Glutamatergic neuron (in vitro differentiated cells): ENCODE data around the gene CELA2B. TPM values are rescaled to one million over a fixed set of nuclear protein-coding genes. Genes with fewer than 3 reads are reported as not detected.

Experiments used
- DNase-seq: peaks from one replicate; pipeline ENCODE4 v3.0.0; 2022
- H3K27ac Mint-ChIP-seq: one replicate; pipeline ENCODE4 v1.8.0; 2020; ENCODE audit warnings: mild to moderate bottlenecking, mixed read lengths, inconsistent platforms; ENCODE audit not compliant: unreplicated experiment
- H3K27me3 Mint-ChIP-seq: one replicate; pipeline ENCODE4 v1.8.0; 2020; ENCODE audit warnings: mild to moderate bottlenecking, moderate library complexity, mixed read lengths, inconsistent platforms; ENCODE audit not compliant: unreplicated experiment
- H3K36me3 Mint-ChIP-seq: one replicate; pipeline ENCODE4 v1.8.0; 2020; ENCODE audit warnings: mild to moderate bottlenecking, mixed read lengths, inconsistent platforms; ENCODE audit not compliant: unreplicated experiment
- H3K4me1 Mint-ChIP-seq: one replicate; pipeline ENCODE4 v1.8.0; 2020; ENCODE audit warnings: mild to moderate bottlenecking, low read depth, mixed read lengths, inconsistent platforms; ENCODE audit not compliant: unreplicated experiment
- H3K4me3 Mint-ChIP-seq: one replicate; pipeline ENCODE4 v1.8.0; 2020; ENCODE audit warnings: mild to moderate bottlenecking, mixed read lengths, inconsistent platforms; ENCODE audit not compliant: unreplicated experiment
- H3K9me3 Mint-ChIP-seq: one replicate; pipeline ENCODE4 v1.8.0; 2020; ENCODE audit warnings: mild to moderate bottlenecking, moderate library complexity, mixed read lengths, inconsistent platforms; ENCODE audit not compliant: unreplicated experiment
- total RNA-seq: library from RNA; stranded (reverse); fragmentation: NEBNext Ultra II Directional; extraction: Animal tissue kit (Norgen Biotek cat#: 25700); gene quantifications from one replicate; pipeline ENCODE4 v1.2.1, GENCODE V29; 2021; ENCODE audit not compliant: unreplicated experiment
- TF ChIP-seq, protein P1 (sequence below): fragments of 200-600 bp; sonication (generic); IDR thresholded peaks from one replicate; pipeline ENCODE4 v1.5.0; 2021; ENCODE audit not compliant: partially characterized antibody, unreplicated experiment

The CELA2B gene
- total RNA-seq, 1 donor from 2014 or later, result not detected

DNA sequence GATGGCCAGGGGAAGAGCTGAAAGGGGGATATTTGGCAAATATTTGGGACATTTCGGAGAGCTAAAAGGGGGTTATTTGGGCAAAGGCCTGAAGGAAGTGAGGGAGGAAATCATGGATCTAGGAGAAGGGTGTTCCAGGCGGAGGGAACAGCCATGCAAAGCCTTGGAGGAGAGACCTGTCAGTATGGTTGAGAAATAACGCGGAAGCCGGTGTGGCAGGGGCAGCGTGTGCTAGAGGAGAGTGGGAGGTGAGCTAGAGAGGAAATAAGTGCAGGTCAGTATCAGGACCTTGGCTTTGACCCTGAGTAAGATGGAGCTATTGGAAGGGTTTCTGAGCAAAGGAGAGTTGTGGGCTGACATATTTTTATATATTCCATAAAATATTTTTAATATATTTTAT, 34.7 kb upstream of the CELA2B start:
- Mint-ChIP-seq H3K27ac (no peak overlapping the region), H3K4me1 (peaks cover 4% of the 10 kb centered on the region), H3K36me3 (no peaks in the 10 kb centered on the region), H3K27me3 (peaks cover 4% of the 10 kb centered on the region), H3K9me3 (peaks cover 5% of the 10 kb centered on the region), H3K4me3 (no peak overlapping the region)
- TF ChIP-seq, protein P1, sequence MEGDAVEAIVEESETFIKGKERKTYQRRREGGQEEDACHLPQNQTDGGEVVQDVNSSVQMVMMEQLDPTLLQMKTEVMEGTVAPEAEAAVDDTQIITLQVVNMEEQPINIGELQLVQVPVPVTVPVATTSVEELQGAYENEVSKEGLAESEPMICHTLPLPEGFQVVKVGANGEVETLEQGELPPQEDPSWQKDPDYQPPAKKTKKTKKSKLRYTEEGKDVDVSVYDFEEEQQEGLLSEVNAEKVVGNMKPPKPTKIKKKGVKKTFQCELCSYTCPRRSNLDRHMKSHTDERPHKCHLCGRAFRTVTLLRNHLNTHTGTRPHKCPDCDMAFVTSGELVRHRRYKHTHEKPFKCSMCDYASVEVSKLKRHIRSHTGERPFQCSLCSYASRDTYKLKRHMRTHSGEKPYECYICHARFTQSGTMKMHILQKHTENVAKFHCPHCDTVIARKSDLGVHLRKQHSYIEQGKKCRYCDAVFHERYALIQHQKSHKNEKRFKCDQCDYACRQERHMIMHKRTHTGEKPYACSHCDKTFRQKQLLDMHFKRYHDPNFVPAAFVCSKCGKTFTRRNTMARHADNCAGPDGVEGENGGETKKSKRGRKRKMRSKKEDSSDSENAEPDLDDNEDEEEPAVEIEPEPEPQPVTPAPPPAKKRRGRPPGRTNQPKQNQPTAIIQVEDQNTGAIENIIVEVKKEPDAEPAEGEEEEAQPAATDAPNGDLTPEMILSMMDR, result no peak
- DNase-seq, result no peak

DNA sequence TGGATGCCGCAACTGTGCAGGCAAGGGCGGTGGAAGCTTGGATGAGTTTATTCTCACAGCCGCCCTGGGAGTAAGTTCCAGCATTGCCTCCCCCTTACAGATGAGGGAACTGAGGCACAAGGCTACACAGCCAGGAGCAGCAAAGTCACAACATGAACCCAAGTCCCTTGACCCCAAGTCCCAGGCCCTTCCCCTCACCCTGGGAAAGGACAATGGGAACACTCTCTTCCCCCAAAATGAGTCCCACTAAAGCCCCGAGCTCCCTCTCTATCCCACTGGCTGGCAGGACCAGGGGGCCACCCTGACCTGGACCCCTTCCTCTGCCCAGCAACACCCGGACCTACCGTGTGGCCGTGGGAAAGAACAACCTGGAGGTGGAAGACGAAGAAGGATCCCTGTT, 33.8 kb upstream of the CELA2B start:
- peaks cover 4% of the 10 kb centered on the region for H3K4me1 Mint-ChIP-seq
- peaks cover 4% of the 10 kb centered on the region for H3K27me3 Mint-ChIP-seq
- no peaks in the 10 kb centered on the region for H3K36me3 Mint-ChIP-seq
- H3K27ac Mint-ChIP-seq, result no peak overlapping the region
- TF ChIP-seq, protein P1, result no peak
- no peak overlapping the region for H3K4me3 Mint-ChIP-seq
- peaks cover 5% of the 10 kb centered on the region for H3K9me3 Mint-ChIP-seq
- DNase-seq, result no peak

DNA sequence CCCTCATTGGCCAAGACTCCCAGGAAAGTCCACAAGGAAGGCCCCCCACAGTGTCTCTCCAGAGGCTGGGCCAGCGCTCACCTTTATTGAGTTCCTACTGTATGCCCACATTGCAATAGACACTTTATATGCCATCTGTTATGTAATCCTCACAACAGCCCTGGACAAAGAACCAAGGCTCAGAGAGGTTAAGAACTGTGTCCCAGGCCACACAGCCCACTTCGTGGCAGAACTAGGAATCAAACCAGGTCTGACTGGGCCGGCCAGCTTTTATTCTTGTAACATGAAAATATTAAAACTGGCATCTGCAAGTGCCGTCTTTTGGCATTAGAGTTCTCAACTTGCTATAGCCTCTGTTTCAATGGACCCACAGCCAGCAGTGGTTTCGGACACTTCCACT, 33.1 kb upstream of the CELA2B start:
- peaks cover 4% of the 10 kb centered on the region for H3K27me3 Mint-ChIP-seq
- no peak overlapping the region for H3K27ac Mint-ChIP-seq
- TF ChIP-seq, protein P1, result no peak
- peaks cover 4% of the 10 kb centered on the region for H3K4me1 Mint-ChIP-seq
- no peak for DNase-seq
- H3K36me3 Mint-ChIP-seq, result no peaks in the 10 kb centered on the region
- no peak overlapping the region for H3K4me3 Mint-ChIP-seq
- peaks cover 6% of the 10 kb centered on the region for H3K9me3 Mint-ChIP-seq

DNA sequence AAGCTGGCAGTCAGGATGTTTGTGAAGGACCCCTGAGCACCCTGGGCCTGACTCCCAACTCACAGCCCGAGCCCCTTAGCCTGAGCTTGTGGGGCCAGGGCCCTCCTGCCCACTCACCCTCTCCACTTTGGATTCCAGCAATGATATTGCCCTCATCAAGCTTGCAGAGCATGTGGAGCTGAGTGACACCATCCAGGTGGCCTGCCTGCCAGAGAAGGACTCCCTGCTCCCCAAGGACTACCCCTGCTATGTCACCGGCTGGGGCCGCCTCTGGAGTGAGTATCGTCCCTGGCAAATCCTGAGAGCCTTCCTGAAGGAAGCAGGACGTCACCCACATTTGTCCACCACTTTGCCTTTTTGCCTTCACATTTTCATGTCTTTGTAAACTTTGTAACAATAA, 32.6 kb upstream of the CELA2B start:
- TF ChIP-seq, protein P1, result no peak
- peaks cover 4% of the 10 kb centered on the region for H3K27me3 Mint-ChIP-seq
- H3K9me3 Mint-ChIP-seq, result peaks cover 6% of the 10 kb centered on the region
- no peak for DNase-seq
- no peak overlapping the region for H3K4me3 Mint-ChIP-seq
- peaks cover 4% of the 10 kb centered on the region for H3K4me1 Mint-ChIP-seq
- H3K27ac Mint-ChIP-seq, result no peak overlapping the region
- H3K36me3 Mint-ChIP-seq, result no peaks in the 10 kb centered on the region

DNA sequence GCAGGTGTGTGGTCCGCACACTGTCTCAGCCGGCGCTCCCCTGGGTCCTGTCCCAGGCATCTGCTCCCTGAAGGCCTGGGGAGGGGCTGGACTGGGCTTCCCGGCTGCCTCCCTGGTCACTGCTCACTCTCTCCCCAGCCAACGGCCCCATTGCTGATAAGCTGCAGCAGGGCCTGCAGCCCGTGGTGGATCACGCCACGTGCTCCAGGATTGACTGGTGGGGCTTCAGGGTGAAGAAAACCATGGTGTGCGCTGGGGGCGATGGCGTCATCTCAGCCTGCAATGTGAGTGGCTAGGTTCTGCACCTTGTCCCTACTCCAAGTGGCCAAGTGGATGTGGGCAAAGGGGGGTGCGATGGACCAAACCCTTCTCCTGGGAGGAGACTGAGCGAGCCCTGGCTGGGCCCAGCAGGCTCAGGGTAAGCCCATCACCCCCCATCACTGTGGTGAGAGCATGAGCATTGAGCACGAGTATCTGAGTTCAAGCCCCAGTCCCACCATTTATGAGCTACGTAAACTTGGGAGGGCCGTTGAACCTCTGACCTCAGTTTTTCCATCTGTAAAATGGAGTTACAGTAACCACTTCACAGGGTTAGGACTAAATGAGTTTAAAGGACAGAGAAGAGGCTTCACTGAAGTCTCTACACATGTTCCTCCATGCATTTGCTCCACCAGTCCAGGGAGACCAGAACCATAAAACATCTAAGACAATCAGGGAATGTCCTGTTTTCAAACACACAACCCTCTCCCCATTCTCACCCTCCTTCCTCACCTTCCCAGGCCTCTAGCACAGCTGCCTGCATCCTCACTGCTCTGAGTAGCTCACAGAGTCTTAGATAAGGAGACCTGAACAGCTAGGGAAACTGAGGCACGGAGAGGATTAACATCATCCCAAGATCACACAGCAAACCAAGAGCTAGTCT, 31.2 kb upstream of the CELA2B start:
- Mint-ChIP-seq H3K27ac (no peak overlapping the region), H3K4me1 (peaks cover 4% of the 10 kb centered on the region), H3K4me3 (peak overlapping the region; percentile 34), H3K27me3 (peaks cover 2% of the 10 kb centered on the region), H3K9me3 (peaks cover 8% of the 10 kb centered on the region), H3K36me3 (peaks cover 5% of the 10 kb centered on the region)
- TF ChIP-seq, protein P1, result no peak
- DNase-seq, result peak; percentile 67
